Breast epithelium (tissue), 4 donors: ENCODE data around the gene CLMP. TPM values are rescaled to one million over a fixed set of nuclear protein-coding genes. Genes with fewer than 3 reads are reported as not detected.
A peak's percentile ranks its signal among the peaks of the same experiment; 100 is the strongest.

Experiments used
- DNase-seq, 2 donors: peaks; one replicate each; pipeline ENCODE4 v3.0.0-alpha.2; 2019; ENCODE audit warnings: low spot score in 2 of 2
- H3K27ac ChIP-seq, 2 donors: fragments of 200-600 bp; sonication (generic) in 1 of 2; one replicate each; pipeline ENCODE4 v1.5.1; 2016 to 2019; ENCODE audit warnings: mild to moderate bottlenecking in 1 of 2
- H3K27me3 ChIP-seq, 2 donors: fragments of 200-600 bp; sonication (generic) in 1 of 2; one replicate each; pipeline versions ENCODE4 v1.5.1 to v1.6.0; 2017 to 2019; ENCODE audit warnings: control low read depth in 1 of 2, mild to moderate bottlenecking in 1 of 2
- H3K36me3 ChIP-seq: fragments of 200-600 bp; one replicate; pipeline ENCODE4 v1.5.1; 2019
- H3K4me1 ChIP-seq, 2 donors: fragments of 200-600 bp; sonication (generic); one replicate each; pipeline ENCODE4 v1.5.1; 2016 to 2019; ENCODE audit warnings: control low read depth in 1 of 2
- H3K4me3 ChIP-seq, 3 donors: fragments of 200-600 bp; sonication (generic); 1 replicate in 2 of 3; 2 replicates in 1 of 3; pipeline ENCODE4 v1.5.1; 2016 to 2019; ENCODE audit warnings: mild to moderate bottlenecking in 3 of 3, moderate library complexity in 2 of 3
- H3K9me3 ChIP-seq, 2 donors: fragments of 200-600 bp; sonication (generic) in 1 of 2; one replicate each; pipeline ENCODE4 v1.5.1; 2016 to 2019; ENCODE audit warnings: control low read depth in 1 of 2
- CTCF ChIP-seq, 3 donors: fragments of 450-650 bp; IDR thresholded peaks; one replicate each; pipeline ENCODE4 v1.5.1; 2016 to 2017; ENCODE audit warnings: antibody characterized with exemption in 3 of 3, mild to moderate bottlenecking in 3 of 3, moderate library complexity in 3 of 3
- POLR2A ChIP-seq: fragments of 450-650 bp; IDR thresholded peaks from one replicate; pipeline ENCODE4 v1.6.1; 2016; ENCODE audit warnings: antibody characterized with exemption, mild to moderate bottlenecking, moderate library complexity
- POLR2AphosphoS5 ChIP-seq, 3 donors: sonication (generic); formaldehyde crosslinking; IDR thresholded peaks; one replicate each; pipeline ENCODE4 v1.6.1; 2017; ENCODE audit warnings: antibody characterized with exemption in 3 of 3
- intact Hi-C: fragments of 100-400 bp; cut with DNase I; formaldehyde crosslinking; loops from one replicate; pipeline ENCODE4 v1.15.1; 2023; ENCODE audit warnings: low total_unique reads
- total RNA-seq, 3 donors: library from RNA; depleted of rRNA; stranded (reverse); fragments of >200 nt; gene quantifications; one replicate each; pipeline ENCODE4 v1.1.0, GENCODE V29; 2016

The CLMP gene
- total RNA-seq, 3 donors from 2014 or later = 70.8 to 241 (median 82.9) TPM

GRCh38 chr11:123197711-123198110 is 2.7 kb upstream of the CLMP start:
- H3K27me3 ChIP-seq = peaks cover 3 to 8% of the 10 kb centered on the region in 2 donors
- peak in 1 of 2 donors; percentile 66 for DNase-seq
- peak overlapping the region in 1 of 2 donors; percentile 29 for H3K27ac ChIP-seq
- intact Hi-C loops = no loop called here
- H3K4me1 ChIP-seq = peaks cover 0 to 4% of the 10 kb centered on the region in 2 donors
- no peak overlapping the region for H3K4me3 ChIP-seq
- TF ChIP-seq CTCF (IDR thresholded peaks at IDR 0.05) (no peak), POLR2A (no peak), POLR2AphosphoS5 (IDR thresholded peaks at IDR 0.05) (no peak)
- H3K9me3 ChIP-seq = no peaks in the 10 kb centered on the region
- no peaks in the 10 kb centered on the region for H3K36me3 ChIP-seq

GRCh38 chr11:123196060-123196714 is 1.1 kb upstream of the CLMP start:
- Histone ChIP-seq H3K36me3 (no peaks in the 10 kb centered on the region), H3K9me3 (no peaks in the 10 kb centered on the region), H3K27me3 (peaks cover 3 to 8% of the 10 kb centered on the region in 2 donors), H3K4me1 (peaks cover 0 to 4% of the 10 kb centered on the region in 2 donors), H3K27ac (peak overlapping the region; percentile 83 to 93), H3K4me3 (peak overlapping the region in 2 of 3 donors; percentile 65 to 83)
- intact Hi-C loops = no loop called here
- TF ChIP-seq CTCF (IDR thresholded peaks at IDR 0.05) (no peak), POLR2A (no peak), POLR2AphosphoS5 (IDR thresholded peaks at IDR 0.05) (no peak)
- DNase-seq = no peak

GRCh38 chr11:123194337-123195187 is 486 bp downstream of the CLMP start:
- intact Hi-C loops = no loop called here

GRCh38 chr11:123193742-123194141 is 1.3 kb downstream of the CLMP start:
- Histone ChIP-seq H3K27ac (peak overlapping the region; percentile 83 to 93), H3K9me3 (no peaks in the 10 kb centered on the region), H3K4me1 (peaks cover 0 to 4% of the 10 kb centered on the region in 2 donors), H3K27me3 (peaks cover 3 to 8% of the 10 kb centered on the region in 2 donors), H3K4me3 (peak overlapping the region; percentile 55 to 83 (median 65)), H3K36me3 (no peaks in the 10 kb centered on the region)
- TF ChIP-seq POLR2AphosphoS5 (IDR thresholded peaks at IDR 0.05) (no peak), POLR2A (no peak), CTCF (IDR thresholded peaks at IDR 0.05) (no peak)
- DNase-seq = no peak
- intact Hi-C loops = no loop called here

More at GRCh38 chr11:123194337-123195187, 486 bp downstream of the CLMP start:
- Histone ChIP-seq H3K9me3 (no peaks in the 10 kb centered on the region), H3K27me3 (peaks cover 3 to 8% of the 10 kb centered on the region in 2 donors), H3K4me3 (peak overlapping the region; percentile 55 to 83 (median 65)), H3K36me3 (no peaks in the 10 kb centered on the region), H3K4me1 (peaks cover 0 to 4% of the 10 kb centered on the region in 2 donors), H3K27ac (peak overlapping the region; percentile 83 to 93)
- no peak for DNase-seq
- TF ChIP-seq POLR2A (no peak), POLR2AphosphoS5 (IDR thresholded peaks at IDR 0.05) (peak in 1 of 3 donors; percentile 5)

- intact Hi-C loops = no loop called here
- no peaks in the 10 kb centered on the region for H3K36me3 ChIP-seq
- H3K4me1 ChIP-seq = peaks cover 0 to 4% of the 10 kb centered on the region in 2 donors
- H3K27me3 ChIP-seq = peaks cover 3 to 8% of the 10 kb centered on the region in 2 donors
- H3K27ac ChIP-seq = peak overlapping the region in 1 of 2 donors; percentile 93
- H3K9me3 ChIP-seq = no peaks in the 10 kb centered on the region
- H3K4me3 ChIP-seq = peak overlapping the region in 1 of 3 donors; percentile 83
- no peak for TF ChIP-seq POLR2AphosphoS5 (IDR thresholded peaks at IDR 0.05)
- TF ChIP-seq POLR2A = no peak
- no peak for TF ChIP-seq CTCF (IDR thresholded peaks at IDR 0.05)
- no peak for DNase-seq
Observed at GRCh38 chr11:123191939-123192338, 3.1 kb downstream of the CLMP start.
